Measurements from ENCODE around the gene PRKAA2. TPM values are rescaled to one million over a fixed set of nuclear protein-coding genes. Genes with fewer than 3 reads are reported as not detected.

PRKAA2 gene
- total RNA-seq, 1 experiment from 2014 or later = 4.0 TPM

DNA sequence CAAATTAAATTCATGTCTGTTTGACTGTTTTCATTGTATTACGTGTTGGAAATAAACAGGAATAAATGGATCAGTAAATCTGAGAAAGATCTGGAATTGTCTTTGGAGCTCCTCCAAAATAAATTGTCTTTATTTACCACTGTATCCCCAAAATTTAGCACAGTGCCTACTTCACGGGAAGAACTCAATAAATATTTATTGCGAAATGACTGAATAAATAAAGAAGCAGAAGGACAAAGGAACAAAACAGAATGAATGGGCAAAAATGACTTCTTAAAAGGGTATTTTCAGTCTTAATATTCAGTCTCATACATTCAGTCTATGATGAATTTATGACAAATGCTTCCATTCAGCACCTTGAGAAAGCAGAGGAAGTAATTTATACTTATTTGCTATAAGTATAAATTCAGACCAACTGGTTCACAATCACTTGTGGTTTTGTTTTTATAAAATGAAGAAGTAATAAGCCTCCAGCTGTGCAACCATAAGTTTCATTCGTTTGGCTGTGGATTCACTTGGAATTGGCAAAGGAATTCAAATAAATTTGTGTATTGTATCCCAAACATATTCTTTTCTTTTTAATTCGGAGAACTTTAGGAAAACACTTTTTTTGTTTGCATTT, 19.2 kb upstream of the PRKAA2 start:
- no peak overlapping the region for H3K27ac ChIP-seq (ENCODE audit: insufficient read length, low read depth, low read length)
- H2BK5ac ChIP-seq (ENCODE audit: insufficient read length, low read length) = no peak overlapping the region
- no peak overlapping the region for H2AK5ac ChIP-seq (ENCODE audit: insufficient read length, low read length)
- H3K79me1 ChIP-seq (ENCODE audit: insufficient read depth, low read depth, low read length, poor library complexity, severe bottlenecking) = no peaks in the 10 kb centered on the region
- no peak overlapping the region for H3T11ph ChIP-seq (ENCODE audit: low read length)
- no peak overlapping the region for H3K56ac ChIP-seq (ENCODE audit: insufficient read length, low read depth, low read length)
- Mint-ChIP-seq H3K27me3 (ENCODE audit: low read depth) (no peaks in the 10 kb centered on the region), H3K4me1 (peaks cover 10 to 11% of the 10 kb centered on the region in 2 experiments; a peak in 3 of 4 replicates), H3K9me3 (peaks cover 0 to 2% of the 10 kb centered on the region in 2 experiments; a peak in 3 of 5 replicates), H3K36me3 (ENCODE audit: insufficient read depth in 1 of 3, low read depth in 3 of 3) (peaks cover 0 to 2% (median 0%) of the 10 kb centered on the region in 3 experiments; a peak in 1 of 7 replicates), H3K27ac (no peak overlapping the region), H3K4me3 (no peak overlapping the region; a peak in 1 of 5 replicates)
- H3K4me2 ChIP-seq (ENCODE audit: insufficient read depth, insufficient read length, low read length) = no peak overlapping the region
- TF ChIP-seq, protein P1, sequence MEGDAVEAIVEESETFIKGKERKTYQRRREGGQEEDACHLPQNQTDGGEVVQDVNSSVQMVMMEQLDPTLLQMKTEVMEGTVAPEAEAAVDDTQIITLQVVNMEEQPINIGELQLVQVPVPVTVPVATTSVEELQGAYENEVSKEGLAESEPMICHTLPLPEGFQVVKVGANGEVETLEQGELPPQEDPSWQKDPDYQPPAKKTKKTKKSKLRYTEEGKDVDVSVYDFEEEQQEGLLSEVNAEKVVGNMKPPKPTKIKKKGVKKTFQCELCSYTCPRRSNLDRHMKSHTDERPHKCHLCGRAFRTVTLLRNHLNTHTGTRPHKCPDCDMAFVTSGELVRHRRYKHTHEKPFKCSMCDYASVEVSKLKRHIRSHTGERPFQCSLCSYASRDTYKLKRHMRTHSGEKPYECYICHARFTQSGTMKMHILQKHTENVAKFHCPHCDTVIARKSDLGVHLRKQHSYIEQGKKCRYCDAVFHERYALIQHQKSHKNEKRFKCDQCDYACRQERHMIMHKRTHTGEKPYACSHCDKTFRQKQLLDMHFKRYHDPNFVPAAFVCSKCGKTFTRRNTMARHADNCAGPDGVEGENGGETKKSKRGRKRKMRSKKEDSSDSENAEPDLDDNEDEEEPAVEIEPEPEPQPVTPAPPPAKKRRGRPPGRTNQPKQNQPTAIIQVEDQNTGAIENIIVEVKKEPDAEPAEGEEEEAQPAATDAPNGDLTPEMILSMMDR (conservative IDR thresholded peaks at IDR 0.05) = no peak
- WGBS (ENCODE audit: extremely low coverage, insufficient read length, low lambda C conversion rate) = no CpG with 5 or more reads among the region's 5 CpGs
- no peaks in the 10 kb centered on the region for H3K27me3 ChIP-seq (ENCODE audit: insufficient read depth, low read length)
- H4K8ac ChIP-seq (replicated peaks; ENCODE audit: insufficient read length, low read depth, low read length) = no peak overlapping the region
- no peak overlapping the region for H2BK120ac ChIP-seq (ENCODE audit: low read depth, low read length, poor library complexity, severe bottlenecking)
- H4K91ac ChIP-seq (ENCODE audit: insufficient read length, low read depth, low read length) = no peak overlapping the region
- H4K20me1 ChIP-seq (ENCODE audit: control insufficient read depth, insufficient read depth, insufficient read length) = no peaks in the 10 kb centered on the region
- no peak overlapping the region for H3K23ac ChIP-seq (ENCODE audit: insufficient read length, low read depth, low read length)
- no peaks in the 10 kb centered on the region for H3K4me1 ChIP-seq (ENCODE audit: insufficient read depth, low read length)
- H3K23me2 ChIP-seq (ENCODE audit: insufficient read length, low read depth, low read length, poor library complexity, severe bottlenecking) = no peaks in the 10 kb centered on the region
- no peak for DNase-seq
- H2AFZ ChIP-seq (ENCODE audit: low read length) = no peak overlapping the region
- H4K5ac ChIP-seq (ENCODE audit: insufficient read length, low read depth, low read length) = no peak overlapping the region
- no peak overlapping the region for H3K4ac ChIP-seq (ENCODE audit: low read depth, low read length)
- no peak overlapping the region for H3K9ac ChIP-seq (ENCODE audit: extremely low read depth, insufficient read length, low read length)
- no peak overlapping the region for H2BK15ac ChIP-seq (ENCODE audit: low read depth, low read length)
- H2BK20ac ChIP-seq (ENCODE audit: low read depth, low read length, poor library complexity, severe bottlenecking) = no peak overlapping the region
- no peaks in the 10 kb centered on the region for H3K9me3 ChIP-seq (ENCODE audit: control insufficient read depth, low read depth, low read length)
- H2BK12ac ChIP-seq (ENCODE audit: insufficient read length, low read depth, low read length) = no peak overlapping the region
- no peaks in the 10 kb centered on the region for H3K79me2 ChIP-seq (ENCODE audit: insufficient read depth, low read length)
- no peak overlapping the region for H3K18ac ChIP-seq (ENCODE audit: insufficient read length, low read depth, low read length)
- no peak overlapping the region for H3K14ac ChIP-seq (ENCODE audit: insufficient read depth, low read length)

Data from H9 (cell line).